ENCODE results near the gene NKAIN1.

DNA sequence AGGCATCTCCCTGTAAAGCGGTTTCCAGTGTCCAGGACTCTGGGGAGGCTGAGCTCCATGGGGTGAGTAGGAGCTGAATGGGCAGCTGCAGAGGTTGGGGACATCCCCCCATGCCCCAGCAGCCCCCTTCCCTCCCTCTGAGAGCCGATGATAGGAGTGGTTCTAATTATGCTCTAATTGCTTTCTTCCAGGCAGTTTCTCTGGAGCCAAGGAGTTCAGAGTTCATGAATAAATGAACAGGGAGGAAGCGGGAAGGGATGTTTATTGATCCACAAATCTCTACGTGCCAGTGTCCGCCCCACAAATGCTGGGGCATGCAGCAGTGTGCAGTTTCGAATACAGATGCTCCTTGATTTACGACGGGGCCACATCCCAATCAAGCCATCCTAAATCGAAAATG is 15.6 kb downstream of the NKAIN1 start:
- TF ChIP-seq, protein P1, sequence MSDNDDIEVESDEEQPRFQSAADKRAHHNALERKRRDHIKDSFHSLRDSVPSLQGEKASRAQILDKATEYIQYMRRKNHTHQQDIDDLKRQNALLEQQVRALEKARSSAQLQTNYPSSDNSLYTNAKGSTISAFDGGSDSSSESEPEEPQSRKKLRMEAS (CRISPR knock-in tag; IDR thresholded peaks at IDR 0.05), result no peak
- TF ChIP-seq ATF2 (CRISPR knock-in tag; IDR thresholded peaks at IDR 0.05; ENCODE audit: borderline replicate concordance, low read depth) (no peak), JUN (CRISPR knock-in tag; IDR thresholded peaks at IDR 0.05) (no peak), ATF3 (CRISPR knock-in tag; conservative IDR thresholded peaks at IDR 0.05) (no peak), TCF7 (CRISPR knock-in tag; IDR thresholded peaks at IDR 0.05; ENCODE audit: low read depth) (no peak), ZNF317 (CRISPR knock-in tag; IDR thresholded peaks at IDR 0.05; ENCODE audit: borderline replicate concordance, low read depth) (no peak), CTCF (IDR thresholded peaks at IDR 0.05) (no peak), STAT6 (CRISPR knock-in tag; conservative IDR thresholded peaks at IDR 0.05; ENCODE audit: low read depth) (no peak), KAT7 (CRISPR knock-in tag; IDR thresholded peaks at IDR 0.05; ENCODE audit: borderline replicate concordance) (no peak), SMAD4 (CRISPR knock-in tag; IDR thresholded peaks at IDR 0.05) (no peak), SP1 (CRISPR knock-in tag; conservative IDR thresholded peaks at IDR 0.05) (no peak)
- TF ChIP-seq, protein P2, sequence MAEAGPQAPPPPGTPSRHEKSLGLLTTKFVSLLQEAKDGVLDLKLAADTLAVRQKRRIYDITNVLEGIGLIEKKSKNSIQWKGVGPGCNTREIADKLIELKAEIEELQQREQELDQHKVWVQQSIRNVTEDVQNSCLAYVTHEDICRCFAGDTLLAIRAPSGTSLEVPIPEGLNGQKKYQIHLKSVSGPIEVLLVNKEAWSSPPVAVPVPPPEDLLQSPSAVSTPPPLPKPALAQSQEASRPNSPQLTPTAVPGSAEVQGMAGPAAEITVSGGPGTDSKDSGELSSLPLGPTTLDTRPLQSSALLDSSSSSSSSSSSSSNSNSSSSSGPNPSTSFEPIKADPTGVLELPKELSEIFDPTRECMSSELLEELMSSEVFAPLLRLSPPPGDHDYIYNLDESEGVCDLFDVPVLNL (CRISPR knock-in tag; IDR thresholded peaks at IDR 0.05; ENCODE audit: borderline replicate concordance, low read depth), result no peak
- TF ChIP-seq, protein P3, sequence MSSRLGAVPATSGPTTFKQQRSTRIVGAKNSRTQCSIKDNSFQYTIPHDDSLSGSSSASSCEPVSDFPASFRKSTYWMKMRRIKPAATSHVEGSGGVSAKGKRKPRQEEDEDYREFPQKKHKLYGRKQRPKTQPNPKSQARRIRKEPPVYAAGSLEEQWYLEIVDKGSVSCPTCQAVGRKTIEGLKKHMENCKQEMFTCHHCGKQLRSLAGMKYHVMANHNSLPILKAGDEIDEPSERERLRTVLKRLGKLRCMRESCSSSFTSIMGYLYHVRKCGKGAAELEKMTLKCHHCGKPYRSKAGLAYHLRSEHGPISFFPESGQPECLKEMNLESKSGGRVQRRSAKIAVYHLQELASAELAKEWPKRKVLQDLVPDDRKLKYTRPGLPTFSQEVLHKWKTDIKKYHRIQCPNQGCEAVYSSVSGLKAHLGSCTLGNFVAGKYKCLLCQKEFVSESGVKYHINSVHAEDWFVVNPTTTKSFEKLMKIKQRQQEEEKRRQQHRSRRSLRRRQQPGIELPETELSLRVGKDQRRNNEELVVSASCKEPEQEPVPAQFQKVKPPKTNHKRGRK (CRISPR knock-in tag; IDR thresholded peaks at IDR 0.05; ENCODE audit: borderline replicate concordance), result no peak
